NCI-H146 (cell line): ENCODE results near the gene RUBCNL.
A peak's percentile ranks its signal among the peaks of the same experiment; 100 is the strongest.
"Not testable (repeated sequence)": the region's sequence is repeated elsewhere in the genome, so short reads cannot be mapped to it uniquely, and the experiment has no call there.

Experiments used
- DNase-seq: peaks from one replicate; lab custom pipeline; 2025; lab: John Stamatoyannopoulos, UW

The RUBCNL gene

GRCh38 chr13:46387064-46387851, at the start of gene RUBCNL:
Gene RUBCNL (minus strand): TSS chr13:46387252. CDS start chr13:46372475, 14,777 bp downstream.
- peak; percentile 26 for DNase-seq

GRCh38 chr13:46429558-46429957, 42.5 kb upstream of the RUBCNL start:
- not testable (repeated sequence) for DNase-seq

DNA sequence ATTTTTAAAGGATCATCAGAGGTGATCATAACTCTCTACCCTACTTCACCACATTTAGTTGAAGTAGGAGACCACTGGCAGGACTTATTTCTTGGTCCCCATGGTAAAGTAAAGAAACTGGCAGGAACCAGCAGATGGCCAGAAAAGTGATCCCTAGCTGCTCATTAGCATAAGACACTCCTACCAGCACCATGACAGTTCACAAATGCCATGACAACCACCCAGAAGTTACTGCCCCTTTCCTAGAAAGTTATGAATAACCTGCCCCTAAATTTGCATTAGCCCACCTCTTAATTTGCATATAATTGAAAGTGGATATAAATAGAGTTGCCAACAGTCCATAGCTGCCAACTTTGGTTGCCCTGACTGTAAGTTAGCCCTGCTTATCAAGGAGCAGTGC, 18.4 kb upstream of the RUBCNL start:
- no peak for DNase-seq

DNA sequence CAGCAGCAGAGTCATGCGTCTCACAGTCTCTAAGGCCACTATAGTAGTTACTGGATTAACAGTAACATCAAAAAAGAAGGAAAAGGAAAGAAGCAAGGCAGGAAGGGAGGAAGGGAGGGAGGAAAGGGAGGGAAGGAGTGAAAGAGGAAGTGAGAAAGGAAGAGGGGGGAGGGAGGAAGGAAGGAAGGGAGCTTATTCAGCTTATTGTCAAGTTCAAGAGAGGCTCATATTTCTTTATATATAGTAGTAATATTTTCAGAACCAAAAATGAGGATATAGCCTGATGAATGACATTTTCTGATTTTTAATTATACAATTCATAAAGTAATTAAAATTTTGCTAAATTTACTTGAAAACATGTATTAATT, 17.7 kb upstream of the RUBCNL start:
- no peak for DNase-seq

- no peak for DNase-seq
Observed at GRCh38 chr13:46403851-46404732, 17.0 kb upstream of the RUBCNL start.

DNA sequence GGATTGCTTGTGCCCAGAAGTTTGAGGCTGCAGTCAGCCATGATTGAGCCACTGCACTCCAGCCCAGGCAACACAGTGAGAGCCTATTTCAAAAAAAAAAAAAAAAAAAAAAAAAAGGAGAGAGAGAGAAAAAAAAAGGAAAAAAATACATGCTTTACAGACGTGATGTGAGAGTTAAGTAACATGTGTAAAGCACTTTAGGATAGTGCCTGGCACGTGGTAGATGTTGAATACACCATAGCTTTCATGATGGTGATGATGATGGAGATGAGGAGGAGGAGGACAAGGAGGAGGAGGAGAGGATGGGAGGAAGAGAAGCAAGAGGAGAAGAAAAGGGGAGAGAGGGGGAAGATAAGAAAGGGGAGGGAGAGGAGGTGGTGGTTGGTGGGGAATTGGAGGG, 15.1 kb upstream of the RUBCNL start:
- DNase-seq = no peak

DNA sequence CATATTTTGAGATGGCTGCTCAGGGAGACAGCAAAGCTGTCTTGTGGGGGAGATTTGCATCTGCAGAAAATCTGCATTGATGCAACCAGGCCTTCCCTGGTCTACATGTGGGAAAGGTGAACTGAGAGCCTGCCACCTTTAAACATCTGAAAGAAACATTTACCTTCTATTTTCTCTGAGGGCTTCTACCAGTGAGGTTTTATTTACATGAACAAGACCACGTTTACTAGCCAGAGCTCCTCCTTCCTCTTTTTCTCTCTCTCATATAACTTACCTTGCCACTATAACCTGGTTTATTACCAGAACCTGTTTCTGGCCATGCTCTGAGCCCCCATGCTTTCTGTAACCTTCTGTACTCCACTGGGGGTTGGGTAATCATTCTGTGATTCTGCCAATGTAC, 14.4 kb upstream of the RUBCNL start:
- no peak for DNase-seq

- no peak for DNase-seq
Observed at GRCh38 chr13:46396341-46396740, 9.3 kb upstream of the RUBCNL start.

DNA sequence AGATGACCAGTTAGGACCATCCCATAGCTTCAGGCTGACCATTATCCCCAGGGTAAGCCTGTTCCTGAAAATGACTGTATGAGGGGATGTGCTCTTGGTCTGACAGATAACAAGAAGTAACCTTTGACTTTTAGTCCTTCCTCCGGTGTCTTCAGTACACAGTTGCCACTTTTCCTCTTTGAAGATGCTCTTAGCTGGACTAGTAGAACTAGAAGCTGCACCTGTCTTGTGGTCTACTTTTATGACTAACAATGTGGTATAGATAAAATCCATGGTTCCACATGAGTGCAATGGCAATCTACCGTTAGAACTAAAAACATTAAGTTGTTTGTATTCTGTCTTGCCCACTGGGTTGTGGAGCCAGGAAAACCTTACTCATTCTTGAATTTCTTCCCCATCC, 5.9 kb upstream of the RUBCNL start:
- no peak for DNase-seq

DNA sequence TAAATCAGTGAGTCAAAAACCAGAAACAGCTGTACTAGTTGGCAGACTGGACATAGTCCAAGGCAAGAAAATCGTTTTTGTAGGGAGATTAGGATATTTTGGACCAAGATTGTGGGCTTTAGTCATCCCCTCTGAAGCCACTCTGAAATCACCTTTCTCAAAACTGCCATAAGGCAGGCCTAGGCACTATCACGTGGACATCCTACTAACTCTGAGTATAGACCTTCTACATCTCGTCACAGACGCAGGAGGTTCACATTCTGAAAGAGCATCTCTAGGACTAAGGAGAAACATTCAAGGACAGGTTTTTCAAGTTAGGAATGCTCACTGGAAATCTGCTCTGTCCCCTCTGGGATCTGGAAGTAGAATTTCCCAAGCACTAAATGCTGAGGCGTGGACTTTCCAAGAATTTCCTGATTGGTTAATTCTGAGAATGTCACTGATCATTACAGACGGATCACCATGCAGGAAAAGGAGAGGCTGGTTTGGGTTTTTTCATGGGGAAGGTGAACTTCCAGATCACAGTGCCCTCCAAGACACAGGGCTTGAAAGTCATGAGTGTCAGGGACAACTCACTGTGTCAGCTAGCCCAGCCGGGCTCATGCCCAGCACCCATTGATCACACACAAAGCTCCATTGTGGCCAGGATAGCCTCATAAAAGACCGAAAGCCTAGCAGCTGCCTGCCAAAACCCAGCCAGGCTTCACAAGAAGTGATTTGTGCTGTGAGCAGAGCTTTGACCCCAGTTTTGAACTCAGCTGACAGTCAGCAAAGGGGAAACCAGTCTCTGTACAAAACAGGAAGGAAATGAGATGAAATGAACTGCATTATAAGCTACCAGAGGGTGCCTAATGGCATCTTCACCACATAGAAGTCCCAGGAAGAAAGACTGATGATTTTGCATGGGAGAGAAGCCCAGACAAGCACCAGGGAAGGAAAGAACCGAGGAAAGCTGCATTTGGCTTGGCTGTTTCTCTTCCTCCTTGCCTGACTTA, 2.7 kb upstream of the RUBCNL start:
- DNase-seq = no peak

DNA sequence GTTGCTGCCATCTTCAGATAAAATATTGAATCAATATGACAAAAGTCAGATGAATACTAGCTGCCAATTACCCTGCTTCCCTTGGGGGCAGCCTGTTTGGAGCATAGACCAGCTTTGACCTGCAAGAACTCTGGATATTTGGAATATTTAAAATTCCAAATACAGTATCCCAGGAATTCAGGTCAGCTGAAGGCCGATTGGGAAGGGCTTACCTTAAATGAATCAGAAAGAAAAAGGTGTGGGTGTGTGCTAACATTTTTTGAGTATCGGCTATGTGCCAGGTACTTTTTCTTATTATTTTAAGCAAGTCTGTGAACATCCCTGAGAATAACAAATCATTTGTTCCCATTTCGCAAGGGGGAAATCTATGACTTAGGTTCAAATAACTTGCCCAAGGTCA, 1.8 kb upstream of the RUBCNL start:
- DNase-seq = no peak

GRCh38 chr13:46388308-46388707, 1.3 kb upstream of the RUBCNL start:
- no peak for DNase-seq

DNA sequence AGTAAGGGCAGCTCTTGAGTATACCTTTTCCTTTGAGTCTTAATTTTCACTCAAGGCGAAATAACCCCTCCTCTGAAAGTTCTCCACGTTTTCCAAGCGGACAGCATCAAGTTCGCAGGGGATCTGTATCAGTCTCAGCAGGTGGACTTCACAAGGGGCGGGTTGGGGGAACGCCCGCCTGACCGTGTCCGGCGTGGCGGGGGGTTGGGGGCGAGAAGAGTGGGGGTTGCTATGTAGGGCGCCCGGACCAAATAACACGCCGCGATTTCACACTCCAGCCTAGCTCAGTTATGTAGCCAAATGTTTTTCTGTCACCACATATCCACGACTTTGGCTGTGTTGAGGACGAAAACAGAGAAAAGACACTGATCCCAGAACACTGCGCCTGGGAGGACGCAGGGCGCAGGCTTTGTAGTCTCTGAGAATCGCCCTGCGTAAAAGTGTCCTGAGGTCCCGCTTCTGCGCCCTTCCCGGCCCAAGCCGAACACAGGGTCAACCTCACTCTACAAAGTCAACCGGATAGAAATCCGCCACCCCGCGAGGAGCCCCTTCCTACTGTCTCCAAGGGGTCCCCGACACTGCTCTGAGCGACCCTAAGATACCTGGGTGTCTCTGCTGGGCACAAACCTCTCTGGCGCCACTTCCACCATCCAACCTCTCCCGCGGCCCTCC, 524 bp downstream of the RUBCNL start:
- DNase-seq = no peak

- no peak for DNase-seq
Observed at GRCh38 chr13:46385946-46386345, 1.1 kb downstream of the RUBCNL start.

- no peak for DNase-seq
Observed at GRCh38 chr13:46383383-46383782, 3.7 kb downstream of the RUBCNL start.

GRCh38 chr13:46382224-46382623, 4.8 kb downstream of the RUBCNL start:
- no peak for DNase-seq

GRCh38 chr13:46380242-46380641, 6.8 kb downstream of the RUBCNL start:
- no peak for DNase-seq

DNA sequence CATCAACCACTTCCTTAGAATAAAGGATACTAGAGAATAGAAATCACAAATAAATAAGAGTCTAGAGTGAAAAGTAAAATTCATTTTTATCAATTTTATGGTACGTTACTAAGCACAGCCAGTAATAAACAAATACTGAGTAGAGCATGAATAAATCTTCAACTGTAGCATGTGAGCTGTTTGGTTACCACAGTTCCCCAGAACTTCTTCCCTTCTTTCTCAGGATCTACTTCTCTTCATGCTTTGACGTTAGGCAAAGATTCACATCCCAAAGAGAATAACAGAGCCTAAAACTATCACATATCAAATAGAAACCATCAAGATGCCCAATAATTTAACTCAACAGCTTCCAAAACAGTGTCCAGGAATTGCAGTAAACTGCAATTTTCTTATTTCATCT, 7.4 kb downstream of the RUBCNL start:
- no peak for DNase-seq

DNA sequence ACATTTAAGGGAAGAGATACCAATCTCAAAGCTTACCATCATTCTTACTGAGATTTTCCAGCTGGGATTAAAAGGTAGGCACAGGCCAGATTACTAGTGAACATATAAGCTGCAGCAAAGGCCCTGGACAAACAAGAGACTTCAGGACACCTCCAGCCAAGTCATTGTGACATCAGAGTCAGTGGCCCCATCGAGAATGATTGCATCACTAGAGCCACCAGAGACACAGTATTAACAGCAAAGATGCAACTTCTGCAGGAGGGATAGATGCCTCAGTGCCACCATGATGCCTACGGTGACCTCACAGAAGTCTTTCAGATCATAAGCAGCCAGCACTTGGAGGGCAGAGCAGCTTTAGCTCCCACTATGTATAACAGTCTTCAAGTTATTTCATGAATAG, 8.6 kb downstream of the RUBCNL start:
- no peak for DNase-seq

DNA sequence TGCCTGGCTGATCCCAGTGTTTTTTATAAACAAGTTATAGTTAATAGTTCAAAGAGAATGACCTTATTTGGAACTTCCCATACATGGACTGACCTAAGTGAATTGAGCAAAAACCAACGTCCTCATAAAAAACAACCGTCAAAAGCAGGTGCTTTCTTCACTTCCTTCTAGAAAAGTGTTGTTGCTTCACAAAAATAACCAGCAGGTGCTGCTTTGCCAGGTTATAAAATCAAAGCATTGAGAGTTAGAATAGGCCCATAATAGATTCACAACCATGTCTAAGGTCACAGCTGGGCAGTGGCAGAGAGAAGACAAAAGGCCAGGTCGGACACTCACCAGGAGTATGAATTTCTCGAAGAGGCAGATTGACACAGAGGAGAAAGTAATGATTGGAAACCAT, 9.5 kb downstream of the RUBCNL start:
- no peak for DNase-seq

- DNase-seq = no peak
Observed at GRCh38 chr13:46374710-46375109, 12.3 kb downstream of the RUBCNL start.

- DNase-seq = no peak
Observed at GRCh38 chr13:46373623-46374022, 13.4 kb downstream of the RUBCNL start.
